A673 (cell line): Measurements from ENCODE around the gene PRRT3. TPM values are rescaled to one million over a fixed set of nuclear protein-coding genes. Genes with fewer than 3 reads are reported as not detected.

Source experiments
- BruUV-seq: library from RNA; stranded (reverse); fragments of 400-500 nt; replicated peaks from 2 replicates; lab custom pipeline; 2021; lab: Mats Ljungman, UMichigan
- CTCF ChIA-PET: fragments of 300-600 bp; sonication (Branson Sonifier 250); formaldehyde crosslinking; loops from one replicate; lab custom pipeline; 2022; ENCODE audit warnings: antibody characterized with exemption; lab: Charles Lee
- POLR2A ChIA-PET: fragments of 300-600 bp; sonication (Branson Sonifier 250); formaldehyde crosslinking; loops from one replicate; lab custom pipeline; 2022; ENCODE audit warnings: antibody characterized with exemption; ENCODE audit not compliant: low non-redundant PET; lab: Charles Lee
- DNase-seq: peaks from one replicate; pipeline ENCODE4 v3.0.0-alpha.2; 2015; ENCODE audit warnings: low spot score
- H3K27ac ChIP-seq: fragments of 200-600 bp; sonication (generic); 2 replicates; pipeline ENCODE4 v1.5.1; 2016; ENCODE audit warnings: mixed run types, low read depth, mild to moderate bottlenecking, mixed read lengths, antibody characterized with exemption, low read length; ENCODE audit not compliant: poor library complexity, severe bottlenecking
- H3K27me3 ChIP-seq: fragments of 200-600 bp; sonication (generic); replicated peaks from 2 replicates; pipeline ENCODE4 v1.6.1; 2017; ENCODE audit warnings: mixed run types, low read depth, mild to moderate bottlenecking, mixed read lengths, antibody characterized with exemption, low read length; ENCODE audit not compliant: insufficient read depth, poor library complexity
- H3K36me3 ChIP-seq: fragments of 200-600 bp; sonication (generic); 2 replicates; pipeline ENCODE4 v1.6.1; 2016; ENCODE audit warnings: mixed run types, mild to moderate bottlenecking, mixed read lengths, antibody characterized with exemption, low read length; ENCODE audit not compliant: insufficient read depth, poor library complexity, severe bottlenecking
- H3K4me1 ChIP-seq: fragments of 200-600 bp; sonication (generic); 2 replicates; pipeline ENCODE4 v1.6.1; 2017; ENCODE audit warnings: mixed run types, mild to moderate bottlenecking, mixed read lengths, antibody characterized with exemption, low read length; ENCODE audit not compliant: insufficient read depth, poor library complexity, severe bottlenecking
- H3K4me3 ChIP-seq: fragments of 200-600 bp; sonication (generic); 2 replicates; pipeline ENCODE4 v1.5.1; 2016; ENCODE audit warnings: low read depth, mixed run types, mild to moderate bottlenecking, mixed read lengths, low read length; ENCODE audit not compliant: poor library complexity, severe bottlenecking
- H3K9me3 ChIP-seq: fragments of 200-600 bp; sonication (generic); 2 replicates; pipeline ENCODE4 v1.6.1; 2016; ENCODE audit warnings: mixed run types, low read depth, mild to moderate bottlenecking, mixed read lengths, antibody characterized with exemption, low read length; ENCODE audit not compliant: poor library complexity, severe bottlenecking
- CTCF ChIP-seq: fragments of 300-800, 200-600 bp; sonication (generic); conservative IDR thresholded peaks from 2 replicates; pipeline ENCODE4 v1.5.1; 2017; ENCODE audit warnings: low read depth, mild to moderate bottlenecking, antibody characterized with exemption, low read length, moderate library complexity, mixed read lengths
- EZH2 ChIP-seq: fragments of 200-600 bp; sonication (generic); IDR thresholded peaks from 2 replicates; pipeline ENCODE4 v1.6.1; 2017; ENCODE audit warnings: borderline replicate concordance, low read depth, mild to moderate bottlenecking, mixed read lengths, antibody characterized with exemption, low read length; ENCODE audit not compliant: poor library complexity, severe bottlenecking
- intact Hi-C: fragments of 100-400 bp; cut with micrococcal nuclease; formaldehyde crosslinking; loops from one replicate; pipeline ENCODE4 v1.10.0; 2022; ENCODE audit not compliant: unreplicated experiment
- total RNA-seq: library from RNA; stranded (reverse); gene quantifications from 2 replicates; pipeline ENCODE4 v1.2.3, GENCODE V29; 2021

The PRRT3 gene
- total RNA-seq, 1 experiment from 2014 or later = 1.1 TPM

GRCh38 chr3:9934993-9935392 lies 17.2 kb downstream of the PRRT3 start:
- Histone ChIP-seq H3K36me3 (peaks cover 7% of the 10 kb centered on the region), H3K4me3 (peak overlapping the region; percentile 65), H3K4me1 (peaks cover 15% of the 10 kb centered on the region), H3K9me3 (no peaks in the 10 kb centered on the region), H3K27me3 (no peaks in the 10 kb centered on the region), H3K27ac (no peak overlapping the region)
- CTCF ChIA-PET = no interaction called here
- DNase-seq = no peak
- POLR2A ChIA-PET = interaction anchor here (0.5 to 0.7 kb wide), 2 partner anchors 59 to 511 kb away, joined by 3 to 4 read pairs; no protein-coding TSS in a partner anchor
- BruUV-seq = no TSS peak
- no peak for TF ChIP-seq CTCF
- no peak for TF ChIP-seq EZH2
- intact Hi-C loops = no loop called here

- ChIA-PET POLR2A (interaction anchor here (0.5 to 0.7 kb wide), 2 partner anchors 60 to 510 kb away, joined by 3 to 4 read pairs; no protein-coding TSS in a partner anchor), CTCF (interaction anchor here (2.0 kb wide), 1 partner anchor 12 kb away, joined by 27 read pairs; no protein-coding TSS in a partner anchor)
- peaks cover 15% of the 10 kb centered on the region for H3K4me1 ChIP-seq
- no peak for DNase-seq
- no peaks in the 10 kb centered on the region for H3K27me3 ChIP-seq
- peak overlapping the region; percentile 87 for H3K27ac ChIP-seq
- intact Hi-C loops = no loop called here
- TF ChIP-seq CTCF (peak; percentile 31; the same call in 1 of the 2 replicates), EZH2 (no peak)
- no peaks in the 10 kb centered on the region for H3K9me3 ChIP-seq
- peak overlapping the region; percentile 65 for H3K4me3 ChIP-seq
- TSS peak; percentile 56 for BruUV-seq
- H3K36me3 ChIP-seq = peaks cover 7% of the 10 kb centered on the region
Observed at GRCh38 chr3:9934235-9934621, 18.0 kb downstream of the PRRT3 start.

- H3K27me3 ChIP-seq = no peaks in the 10 kb centered on the region
- H3K27ac ChIP-seq = peak within 1 kb of the TSS; percentile 87
- no peaks in the 10 kb centered on the region for H3K9me3 ChIP-seq
- peak within 1 kb of the TSS; percentile 65 for H3K4me3 ChIP-seq
- DNase-seq = peak; percentile 97
- peaks cover 7% of the 10 kb centered on the region for H3K36me3 ChIP-seq
- H3K4me1 ChIP-seq = peaks cover 15% of the 10 kb centered on the region
- TF ChIP-seq EZH2 (no peak), CTCF (no peak)
- CTCF ChIA-PET = interaction anchor here (2.0 kb wide), 1 partner anchor 13 kb away, joined by 27 read pairs; no protein-coding TSS in a partner anchor
- intact Hi-C loops = no loop called here
- POLR2A ChIA-PET = no interaction called here
- no TSS peak for BruUV-seq
Observed at GRCh38 chr3:9933561-9934234, 18.5 kb downstream of the PRRT3 start, which contains the start of gene CRELD1. TSS of gene CRELD1 (plus strand) at chr3:9933834. CDS start at chr3:9934439, 605 bp downstream.
